RKO (cell line): ENCODE measurements around the gene SERHL2.
A peak's percentile ranks its signal among the peaks of the same experiment; 100 is the strongest.
"Not testable (repeated sequence)": the region's sequence is repeated elsewhere in the genome, so short reads cannot be mapped to it uniquely, and the experiment has no call there.

Source experiments
- DNase-seq: peaks from one replicate; pipeline ENCODE4 v3.0.0-alpha.2; 2016; ENCODE audit warnings: low spot score

SERHL2 gene

GRCh38 chr22:42535082-42535731 lies 18.5 kb upstream of the SERHL2 start:
- not testable (repeated sequence) for DNase-seq

GRCh38 chr22:42536166-42536565 lies 17.6 kb upstream of the SERHL2 start:
- no peak for DNase-seq

- not testable (repeated sequence) for DNase-seq
Observed at GRCh38 chr22:42536634-42537033, 17.1 kb upstream of the SERHL2 start.

GRCh38 chr22:42537199-42537831 lies 16.4 kb upstream of the SERHL2 start:
- not testable (repeated sequence) for DNase-seq

- DNase-seq: not testable (repeated sequence)
Observed at GRCh38 chr22:42539236-42539771, 14.5 kb upstream of the SERHL2 start.

GRCh38 chr22:42544686-42545085 lies 9.1 kb upstream of the SERHL2 start:
- DNase-seq: peak; percentile 16

- DNase-seq: no peak
Observed at GRCh38 chr22:42547562-42547961, 6.2 kb upstream of the SERHL2 start.

- not testable (repeated sequence) for DNase-seq
Observed at GRCh38 chr22:42548126-42548525, 5.6 kb upstream of the SERHL2 start.

GRCh38 chr22:42548597-42549330 lies 5.0 kb upstream of the SERHL2 start:
- no peak for DNase-seq

GRCh38 chr22:42549331-42550060 lies 4.3 kb upstream of the SERHL2 start:
- DNase-seq: no peak

- not testable (repeated sequence) for DNase-seq
Observed at GRCh38 chr22:42552294-42552647, 1.5 kb upstream of the SERHL2 start.

GRCh38 chr22:42560381-42560780 lies 6.6 kb downstream of the SERHL2 start:
- DNase-seq: no peak

- no peak for DNase-seq
Observed at GRCh38 chr22:42560781-42561180, 7.0 kb downstream of the SERHL2 start.

- DNase-seq: no peak
Observed at GRCh38 chr22:42561856-42562255, 8.1 kb downstream of the SERHL2 start.

GRCh38 chr22:42562279-42562678 lies 8.5 kb downstream of the SERHL2 start:
- DNase-seq: no peak

GRCh38 chr22:42562684-42563083 lies 8.9 kb downstream of the SERHL2 start:
- no peak for DNase-seq

- DNase-seq: not testable (repeated sequence)
Observed at GRCh38 chr22:42563943-42564342, 10.2 kb downstream of the SERHL2 start.

GRCh38 chr22:42564699-42565098 lies 10.9 kb downstream of the SERHL2 start:
- DNase-seq: no peak

- no peak for DNase-seq
Observed at GRCh38 chr22:42565956-42566355, 12.2 kb downstream of the SERHL2 start.

GRCh38 chr22:42567950-42568349 lies 14.2 kb downstream of the SERHL2 start:
- DNase-seq: not testable (repeated sequence)

- not testable (repeated sequence) for DNase-seq
Observed at GRCh38 chr22:42570580-42570979, 16.8 kb downstream of the SERHL2 start.

GRCh38 chr22:42571068-42571467 lies 17.3 kb downstream of the SERHL2 start:
- not testable (repeated sequence) for DNase-seq
